ENCODE data around the gene TMEM273. TPM values are rescaled to one million over a fixed set of nuclear protein-coding genes. Genes with fewer than 3 reads are reported as not detected.
A peak's percentile ranks its signal among the peaks of the same experiment; 100 is the strongest.

Gene TMEM273
- polyA plus RNA-seq, 12 donors = 4.7 to 10.2 (median 6.6) TPM; not detected in 1

DNA sequence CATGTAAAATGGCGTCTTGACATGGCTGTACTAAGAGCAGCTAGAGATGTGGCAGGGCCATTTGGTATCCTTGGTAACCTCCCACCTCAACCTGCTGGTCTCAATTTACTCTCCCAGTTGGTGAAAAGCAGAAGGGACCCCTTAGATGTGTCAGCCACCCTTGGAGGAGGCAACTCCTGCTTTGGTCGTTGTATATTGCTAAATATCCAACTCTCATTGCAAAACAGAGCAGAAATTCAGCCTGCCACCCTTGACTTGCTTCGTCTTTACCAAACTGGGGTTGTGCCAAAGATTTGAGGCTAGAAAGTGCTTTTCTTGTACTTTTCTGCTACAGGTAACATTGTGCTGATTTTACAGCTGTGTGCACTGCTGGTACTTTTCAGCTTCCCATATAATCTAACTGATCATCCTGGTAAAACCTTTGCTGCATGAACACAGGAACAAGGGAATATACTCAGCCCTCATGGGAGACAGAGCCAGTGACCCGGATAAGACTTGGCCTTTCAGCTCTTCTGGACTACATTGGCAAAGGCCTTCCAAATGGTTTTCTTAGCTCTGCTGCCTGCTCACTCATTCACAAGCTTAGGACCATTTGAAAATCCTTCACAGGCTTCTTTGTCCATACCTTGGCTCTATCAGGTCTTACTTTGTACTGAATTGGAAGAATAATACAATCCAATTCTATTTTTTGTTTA lies 70.7 kb downstream of the TMEM273 start:
- DNase-seq = no peak

DNA sequence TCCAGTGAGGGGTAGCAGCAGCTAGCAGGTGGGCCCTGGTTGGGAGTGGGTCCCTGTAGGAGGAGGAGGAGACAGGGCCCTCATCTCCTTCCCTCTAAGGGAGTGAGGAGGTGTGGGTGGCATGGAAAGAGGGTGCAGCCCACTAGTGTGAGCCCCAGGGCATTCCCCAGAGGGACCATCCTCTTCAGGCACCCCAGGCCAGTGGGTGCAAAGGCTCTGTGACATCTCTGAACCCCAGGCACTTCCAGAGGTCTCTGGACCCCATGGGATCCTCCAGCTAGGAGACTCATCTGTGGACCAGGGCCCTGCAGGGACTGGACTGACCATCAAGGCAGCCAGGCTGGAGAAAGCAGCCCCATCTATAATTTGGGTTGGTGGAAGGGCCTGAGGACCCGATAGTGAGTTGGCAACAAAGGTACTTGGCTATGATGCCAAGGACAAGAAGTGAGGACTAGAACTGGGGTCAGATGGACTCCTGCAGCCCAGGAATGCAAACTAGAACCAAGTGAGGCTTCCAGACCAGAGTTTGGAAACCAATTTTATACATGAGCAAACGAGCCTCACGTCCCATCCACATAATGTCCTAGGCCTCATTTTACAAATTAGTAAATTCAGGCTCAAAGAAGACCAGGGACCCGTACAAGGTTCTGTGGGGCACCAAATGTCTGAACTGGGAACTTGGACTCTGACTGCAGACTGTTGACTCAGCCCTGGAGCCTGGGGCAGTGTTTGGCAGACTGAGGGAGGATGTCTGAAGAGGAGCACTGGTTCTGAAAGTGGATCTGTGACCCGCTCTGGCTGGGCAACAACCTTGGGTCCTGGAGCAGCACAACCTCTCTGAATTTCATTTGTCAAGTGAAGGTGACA lies 71.4 kb downstream of the TMEM273 start:
- DNase-seq = no peak

DNA sequence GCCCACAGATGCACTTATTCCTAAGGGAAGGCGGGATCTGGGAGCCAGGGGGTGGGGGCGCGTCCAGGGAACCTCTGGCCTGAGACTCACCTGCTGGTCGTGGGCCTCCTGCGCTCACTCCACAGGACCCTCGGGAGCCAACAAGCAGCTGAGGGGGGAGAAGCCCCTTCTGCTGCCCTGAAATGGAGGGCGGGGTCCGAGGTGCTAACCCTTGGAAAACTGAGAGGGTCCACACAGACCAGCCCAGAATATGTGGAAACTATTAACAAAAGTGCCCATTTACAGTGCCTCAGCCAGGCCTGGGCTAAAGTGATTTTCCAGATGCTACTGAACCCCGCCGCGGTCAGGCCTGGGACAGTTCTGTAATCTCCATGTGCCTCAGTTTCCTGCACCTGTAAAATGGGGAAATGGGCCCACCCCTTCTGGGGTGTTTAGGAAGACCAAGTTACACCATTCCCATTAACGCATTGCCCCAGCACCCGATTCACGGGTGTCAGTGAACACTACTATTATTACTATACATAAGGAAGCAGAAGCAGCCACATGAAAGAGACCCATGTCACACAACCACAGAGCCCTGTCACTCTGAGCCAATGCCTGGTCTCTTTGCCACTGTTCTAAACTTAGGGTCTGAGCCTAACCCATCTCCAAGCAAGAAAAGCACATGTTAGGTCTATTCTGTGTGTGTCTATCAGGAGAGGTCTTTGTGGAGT lies 72.2 kb downstream of the TMEM273 start:
- no peak for DNase-seq

DNA sequence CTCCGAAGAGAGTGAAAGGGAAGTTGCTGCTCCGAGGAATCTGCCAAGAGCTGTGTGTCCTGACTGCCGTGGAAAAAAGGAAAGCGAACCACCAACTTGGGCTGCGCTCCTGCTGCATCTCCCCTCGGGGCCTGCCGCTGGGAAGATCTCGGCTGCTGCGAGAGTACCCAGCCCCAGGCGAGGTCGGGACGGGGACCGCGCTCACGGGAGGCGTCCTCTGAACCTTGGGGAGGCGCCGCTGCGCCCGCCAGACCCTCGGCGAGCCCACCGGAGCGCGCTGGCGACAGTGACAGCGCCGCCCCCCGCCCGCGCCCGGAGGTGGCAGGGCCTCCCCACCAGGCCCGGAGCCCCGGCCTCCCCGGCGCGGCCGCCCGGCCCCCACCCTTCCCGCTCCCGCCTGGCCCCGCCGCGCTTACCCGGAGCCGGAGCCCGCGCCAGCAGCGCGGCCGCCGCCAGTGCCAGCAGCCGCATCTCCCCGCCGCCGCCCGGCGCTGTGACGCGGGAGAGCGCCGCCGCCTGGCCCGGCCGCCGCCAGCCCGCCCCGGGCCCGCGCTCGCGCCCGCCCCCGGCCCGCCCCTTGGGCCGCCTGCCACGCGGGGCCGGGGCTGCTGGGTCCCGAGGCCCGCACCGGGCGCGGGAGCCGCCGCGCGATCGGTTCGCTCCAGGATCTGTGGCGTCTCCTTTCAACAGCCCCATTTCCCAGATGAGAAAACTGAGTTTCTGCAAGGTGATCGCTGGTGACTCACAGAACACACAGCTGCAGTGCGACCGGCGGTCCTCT lies 73.0 kb downstream of the TMEM273 start, which contains the start of gene VSTM4:
VSTM4 (minus strand) TSS at position 508 of the 781 bp plus-strand sequence; CDS start at position 471, 37 bp downstream.
- DNase-seq = no peak

DNA sequence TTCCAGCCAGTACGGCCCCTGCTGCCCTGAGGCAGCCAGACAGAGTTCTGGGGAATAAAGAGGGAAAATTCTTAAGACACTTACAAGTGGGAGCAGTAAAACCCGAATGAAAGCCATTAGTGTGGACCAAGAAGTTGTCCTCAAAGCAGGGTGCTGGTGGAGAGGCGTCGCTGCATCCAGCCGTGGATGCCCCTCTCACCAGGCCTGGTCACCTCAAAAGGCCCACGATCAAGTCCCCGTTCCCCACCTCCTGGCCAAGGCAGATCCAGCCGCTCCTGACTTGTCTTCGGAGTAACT lies 73.5 kb downstream of the TMEM273 start:
- peak; percentile 69 for DNase-seq

DNA sequence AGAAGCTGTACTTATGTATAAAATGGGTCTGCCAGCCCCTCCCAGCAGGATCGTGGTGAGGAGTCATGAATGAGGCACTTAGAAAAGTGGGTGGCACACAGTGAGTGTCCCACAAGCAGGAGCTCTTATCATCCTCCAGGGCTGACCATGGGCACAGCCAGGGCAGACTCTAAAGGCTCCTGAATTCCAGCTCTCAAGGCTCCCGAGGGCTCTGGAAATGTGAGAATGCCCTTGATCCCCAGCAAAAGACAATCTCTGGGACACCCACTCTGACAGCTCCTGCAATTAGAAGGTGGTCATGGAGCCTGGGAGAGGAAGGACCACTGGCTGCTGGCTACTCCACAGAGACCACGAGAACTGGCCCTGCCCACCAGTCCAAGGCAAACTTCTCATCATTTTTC lies 74.5 kb downstream of the TMEM273 start:
- no peak for DNase-seq

DNA sequence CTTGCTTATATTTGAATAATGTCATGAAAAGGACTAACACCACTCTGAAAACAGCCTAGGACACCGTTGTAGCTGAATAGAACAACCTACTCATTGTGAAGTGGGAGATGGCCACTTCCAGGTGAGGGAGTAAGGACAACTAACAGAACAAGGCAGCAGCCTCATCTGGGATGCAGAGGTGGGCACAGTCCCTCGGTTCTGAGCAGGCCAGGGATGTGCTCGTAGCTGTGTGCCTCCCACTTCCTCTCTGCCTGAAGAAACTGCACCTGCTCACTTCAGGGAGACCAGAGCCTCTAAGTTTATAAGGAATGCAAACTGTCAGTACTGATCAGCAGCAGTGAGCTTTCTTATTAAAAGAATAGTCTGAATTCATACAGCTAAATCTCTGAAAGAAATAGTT lies 75.3 kb downstream of the TMEM273 start:
- DNase-seq = no peak

DNA sequence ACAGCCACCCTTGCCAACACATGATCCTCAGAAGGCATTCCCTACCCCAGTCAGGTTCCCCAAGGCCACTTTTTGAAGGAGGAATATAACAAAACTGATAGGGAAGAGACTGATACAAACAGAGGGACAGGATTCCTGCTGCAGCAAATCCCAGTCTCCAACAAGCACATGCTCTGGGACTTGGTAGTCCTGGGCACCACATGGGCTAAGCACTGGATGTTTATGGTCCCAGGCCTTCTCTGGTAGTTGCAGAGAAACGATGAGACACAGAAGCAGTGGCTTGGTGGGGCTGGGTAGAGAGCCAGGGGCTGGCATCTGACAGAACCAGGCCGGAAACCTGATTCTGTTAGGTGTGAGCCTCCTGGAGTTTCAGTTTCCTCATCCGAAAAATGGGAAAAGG lies 76.1 kb downstream of the TMEM273 start:
- no peak for DNase-seq

DNA sequence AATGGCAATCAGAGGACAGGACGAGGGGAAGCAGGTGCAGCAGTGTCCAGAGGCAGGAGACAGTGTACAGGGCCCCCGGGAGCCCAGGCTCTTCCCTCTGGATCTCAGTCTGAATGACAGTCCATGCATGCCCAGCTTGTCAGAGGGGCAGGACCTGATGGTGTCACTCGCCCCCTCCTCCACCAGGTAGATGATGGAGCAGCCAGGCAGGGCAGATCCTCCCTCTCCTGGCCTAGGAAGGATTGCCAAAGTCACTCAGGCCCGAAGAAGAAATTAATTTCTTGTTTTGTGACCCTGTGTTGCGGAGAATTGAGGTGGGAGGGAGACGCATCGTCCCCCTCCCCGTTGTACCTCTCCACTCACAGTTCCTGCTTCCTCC lies 76.9 kb downstream of the TMEM273 start:
- DNase-seq = no peak

DNA sequence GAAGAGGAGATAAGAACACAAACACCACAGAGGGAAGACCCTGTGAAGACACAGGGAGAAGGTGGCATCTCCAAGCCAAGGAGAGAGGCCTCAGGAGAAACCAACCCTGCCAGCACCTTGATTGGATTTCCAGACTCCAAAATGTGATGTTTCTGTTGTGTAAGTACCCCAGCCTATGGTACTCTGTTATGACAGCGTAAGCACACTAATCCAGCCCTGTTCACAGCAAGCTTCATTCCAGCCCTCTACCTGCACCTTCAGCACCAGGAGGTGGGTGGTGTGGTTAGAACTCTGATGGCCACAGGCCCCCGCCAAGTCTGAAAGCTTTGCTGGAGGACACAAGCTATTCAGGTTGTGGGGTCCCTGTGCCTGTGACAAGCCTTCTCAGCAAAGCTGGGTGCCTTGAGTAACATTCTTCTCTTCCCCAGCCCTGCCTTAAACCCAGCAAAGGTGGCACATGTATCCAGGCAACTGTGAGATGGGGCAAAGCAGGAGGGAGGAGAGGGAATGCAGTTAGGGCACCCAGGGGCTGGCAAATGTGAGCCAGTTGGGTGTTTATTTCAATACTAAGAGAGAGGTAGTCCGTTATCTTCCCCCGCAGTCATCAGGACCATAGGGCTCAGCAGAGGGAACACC lies 77.4 kb downstream of the TMEM273 start:
- no peak for DNase-seq

DNA sequence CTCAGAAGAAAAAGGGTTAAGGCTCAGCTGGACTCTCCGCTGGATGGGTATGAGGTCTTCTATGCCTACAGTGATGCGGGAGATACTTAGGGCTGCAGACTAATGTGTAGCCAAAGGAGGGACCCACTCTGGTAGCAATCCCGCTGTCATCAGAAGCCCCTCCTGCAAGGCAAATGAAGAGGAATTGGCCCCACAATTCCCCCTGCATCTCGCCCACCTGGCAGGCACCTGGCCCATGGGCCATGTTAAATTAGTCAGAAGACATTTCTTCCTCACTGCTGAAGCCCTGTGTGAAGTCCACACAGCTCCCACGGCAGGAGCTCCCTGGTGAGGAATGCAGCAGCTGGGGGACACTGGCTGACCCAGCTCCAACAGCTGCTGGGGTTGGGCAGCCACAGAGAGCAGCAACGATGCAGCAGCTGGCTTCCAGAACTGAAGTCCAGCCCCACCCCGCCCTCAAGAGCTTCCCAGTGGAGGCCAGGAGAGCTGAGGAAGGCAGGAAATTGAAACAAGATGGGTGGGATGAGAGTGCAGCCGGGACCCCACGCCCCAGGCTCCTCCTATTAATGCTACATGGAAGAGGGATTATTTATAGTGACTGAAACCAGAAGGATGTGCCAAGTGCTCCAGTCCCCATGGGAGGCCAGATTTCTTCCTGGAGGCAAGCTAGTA lies 78.4 kb downstream of the TMEM273 start:
- peak; percentile 81 for DNase-seq

DNA sequence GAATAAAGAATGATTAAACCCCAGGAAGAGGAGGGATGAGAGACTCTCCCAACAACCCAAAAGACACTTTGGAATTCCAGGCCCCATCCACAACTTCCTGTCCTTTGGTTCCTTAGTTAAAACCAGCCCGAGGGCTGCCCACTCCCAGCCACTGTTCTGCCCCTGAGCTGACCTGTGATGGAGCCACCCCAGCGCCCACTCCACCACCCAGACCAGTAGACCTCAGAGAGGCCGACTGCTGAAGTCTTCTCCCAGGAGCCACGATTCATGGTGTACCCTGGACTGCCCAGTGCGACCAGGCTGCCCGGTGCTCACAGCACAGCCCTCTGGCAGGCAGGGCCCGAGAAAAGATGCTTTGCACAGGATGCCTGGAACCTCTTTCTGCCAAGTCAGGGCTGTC lies 79.5 kb downstream of the TMEM273 start:
- DNase-seq = no peak

DNA sequence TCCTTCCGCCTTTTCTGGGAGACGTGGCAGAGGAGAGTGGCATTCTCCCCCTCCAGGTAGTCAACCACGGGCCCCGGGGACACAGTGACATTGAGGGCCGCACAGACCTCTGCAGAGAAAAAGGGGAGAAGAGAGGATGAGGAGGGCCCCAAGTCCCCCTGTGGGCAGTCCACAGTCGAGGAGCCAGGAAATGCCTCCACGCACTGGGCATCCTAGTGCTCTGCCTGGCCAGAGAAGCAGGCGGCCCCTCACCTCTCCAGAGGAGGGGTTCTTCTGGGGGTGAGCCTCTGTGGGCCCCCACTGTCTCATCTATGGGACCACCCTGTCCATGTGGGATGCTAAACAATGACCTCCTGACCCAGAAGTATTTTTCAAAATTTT lies 80.3 kb downstream of the TMEM273 start:
- no peak for DNase-seq

DNA sequence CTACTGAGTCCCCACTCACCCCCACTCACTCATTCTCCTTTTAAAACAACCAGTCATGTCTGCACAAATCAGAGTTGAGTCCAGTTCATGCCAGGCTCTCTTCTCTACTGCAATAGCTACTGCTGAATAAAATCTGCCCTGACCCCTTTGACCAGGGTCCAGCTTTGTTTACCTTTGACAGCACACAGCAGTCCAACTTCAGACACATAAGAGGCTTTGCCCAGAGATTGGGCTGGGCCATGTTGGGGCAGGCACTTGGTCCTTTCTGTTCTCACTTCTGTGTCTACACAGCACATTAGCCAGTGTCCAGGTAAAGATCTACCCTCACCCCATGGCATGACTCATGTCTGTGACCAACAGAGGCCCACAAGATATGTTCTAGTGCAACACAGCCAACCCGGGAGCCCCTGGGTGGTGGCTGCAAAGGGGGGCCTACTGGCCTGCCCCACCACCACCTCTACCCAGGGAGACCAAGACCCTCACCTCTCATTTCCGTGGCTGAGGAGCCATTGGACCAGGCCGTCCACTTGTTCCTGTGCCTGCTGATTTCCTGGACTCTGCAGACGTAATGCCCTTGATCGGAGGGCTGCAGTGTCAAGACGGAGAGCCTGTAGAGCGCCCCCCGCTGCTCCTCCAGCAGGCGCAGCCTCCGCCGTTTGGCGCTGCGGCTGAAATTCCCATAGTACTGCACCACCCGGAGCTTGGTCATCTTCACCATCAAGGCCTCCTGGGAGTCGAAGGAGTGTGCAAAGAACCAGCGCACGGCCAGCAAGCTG lies 80.9 kb downstream of the TMEM273 start:
- no peak for DNase-seq

DNA sequence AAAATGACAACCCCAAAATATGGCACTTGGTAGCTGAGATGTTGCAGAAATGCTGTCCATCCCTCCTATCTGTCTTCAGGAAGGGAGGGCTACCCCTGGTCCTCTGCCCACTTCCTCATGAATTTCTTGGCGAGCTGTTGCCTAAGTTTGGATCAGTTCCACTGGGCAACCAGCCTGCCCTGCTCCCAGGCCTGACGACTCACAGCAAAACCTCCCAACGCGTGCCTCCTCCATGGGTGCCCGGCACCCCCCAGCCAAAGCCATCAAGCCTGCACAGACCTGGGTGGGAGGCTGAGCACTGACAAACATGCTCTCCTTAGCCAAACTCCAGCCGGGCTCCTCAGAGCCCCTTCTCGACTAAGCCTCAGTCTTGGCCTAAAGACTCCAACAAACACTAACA lies 81.7 kb downstream of the TMEM273 start:
- DNase-seq = no peak

DNA sequence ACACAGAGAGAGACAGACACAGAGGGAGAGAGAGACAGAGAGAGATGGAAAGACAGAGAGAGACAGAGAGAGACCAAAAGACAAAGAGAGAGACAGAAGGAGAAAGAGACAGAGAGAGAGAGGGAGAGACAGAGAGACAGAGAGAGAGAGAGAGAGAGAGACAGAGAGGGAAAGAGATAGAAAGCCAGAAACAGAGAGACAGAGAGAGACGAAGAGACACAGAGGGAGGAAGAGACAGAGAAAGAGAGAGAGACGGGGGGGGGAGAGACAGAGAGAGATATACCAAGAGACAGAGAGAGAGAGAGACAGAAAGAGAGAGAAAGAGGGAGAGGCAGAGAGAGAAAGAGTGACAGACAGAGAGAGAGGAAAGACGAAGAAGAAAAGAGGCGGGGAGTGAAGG lies 83.1 kb downstream of the TMEM273 start:
- no peak for DNase-seq
